BJ (cell line): ENCODE measurements around the gene TFDP2. TPM values are rescaled to one million over a fixed set of nuclear protein-coding genes. Genes with fewer than 3 reads are reported as not detected.

ENCODE experiments used
- CTCF ChIA-PET: fragments of 350-600 bp; formaldehyde crosslinking; extraction: SDS; loops from one replicate; lab custom pipeline; 2021; ENCODE audit warnings: antibody characterized with exemption, inconsistent platforms; lab: Yijun Ruan, JAX
- POLR2A ChIA-PET: fragments of 300-600 bp; sonication (Branson Sonifier 250); formaldehyde crosslinking; extraction: SDS; loops from one replicate; lab custom pipeline; 2021; ENCODE audit warnings: antibody characterized with exemption; lab: Charles Lee
- DNase-seq: peaks from one replicate; pipeline ENCODE4 v3.0.0-alpha.2; 2011; ENCODE audit warnings: low read depth
- H3K27me3 ChIP-seq: 2 replicates; pipeline ENCODE4 v1.6.0; 2011; ENCODE audit warnings: low read length; ENCODE audit not compliant: control insufficient read depth, insufficient read depth
- H3K36me3 ChIP-seq: 2 replicates; pipeline ENCODE4 v1.5.1; 2011; ENCODE audit warnings: low read length; ENCODE audit not compliant: control insufficient read depth, insufficient read depth
- H3K4me3 ChIP-seq: 2 replicates; pipeline ENCODE4 v1.5.1; 2011; ENCODE audit warnings: low read depth, mild to moderate bottlenecking, control low read depth, low read length
- polyA plus RNA-seq: library from polyadenylated mRNA; depleted of rRNA; stranded (reverse); fragments of >200 nt; gene quantifications from 2 replicates; pipeline ENCODE4 v1.2.3, GENCODE V29; 2011
- TF ChIP-seq, protein P1 (sequence below): IDR thresholded peaks from 2 replicates; pipeline ENCODE4 v1.5.1; 2011; ENCODE audit warnings: low read depth, mild to moderate bottlenecking, control low read depth, inconsistent platforms, low read length, moderate library complexity; ENCODE audit not compliant: insufficient read depth

The TFDP2 gene
- polyA plus RNA-seq, 1 experiment = 10.9 TPM

DNA sequence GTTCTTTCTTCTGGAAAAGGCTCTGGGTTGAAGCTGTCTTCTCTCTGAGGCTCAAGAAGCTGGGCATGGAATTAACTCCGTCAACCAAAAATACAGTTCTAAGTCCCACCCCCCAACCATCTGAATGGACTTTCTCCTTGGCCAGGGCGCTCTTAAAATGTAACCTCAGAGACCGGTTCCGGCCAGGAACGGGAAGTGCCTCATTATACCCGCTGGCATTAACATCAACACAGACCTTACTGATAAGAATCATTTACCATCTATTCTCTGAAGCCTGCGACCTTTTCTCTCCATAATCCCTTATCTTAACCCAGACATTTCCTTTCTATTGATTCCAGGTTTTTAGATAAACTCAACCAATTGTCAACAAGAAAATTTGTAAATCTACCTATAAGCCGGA is 208.3 kb downstream of the TFDP2 start:
- ChIA-PET POLR2A (no interaction called here), CTCF (interaction anchor here (0.7 to 1.5 kb wide), 4 partner anchors 15 to 296 kb away, joined by 3 to 5 read pairs (median 3); partner anchors contain the start of gene TFDP2)
- Histone ChIP-seq H3K27me3 (no peaks in the 10 kb centered on the region), H3K4me3 (no peak overlapping the region), H3K36me3 (no peaks in the 10 kb centered on the region)
- no peak for DNase-seq
- TF ChIP-seq, protein P1, sequence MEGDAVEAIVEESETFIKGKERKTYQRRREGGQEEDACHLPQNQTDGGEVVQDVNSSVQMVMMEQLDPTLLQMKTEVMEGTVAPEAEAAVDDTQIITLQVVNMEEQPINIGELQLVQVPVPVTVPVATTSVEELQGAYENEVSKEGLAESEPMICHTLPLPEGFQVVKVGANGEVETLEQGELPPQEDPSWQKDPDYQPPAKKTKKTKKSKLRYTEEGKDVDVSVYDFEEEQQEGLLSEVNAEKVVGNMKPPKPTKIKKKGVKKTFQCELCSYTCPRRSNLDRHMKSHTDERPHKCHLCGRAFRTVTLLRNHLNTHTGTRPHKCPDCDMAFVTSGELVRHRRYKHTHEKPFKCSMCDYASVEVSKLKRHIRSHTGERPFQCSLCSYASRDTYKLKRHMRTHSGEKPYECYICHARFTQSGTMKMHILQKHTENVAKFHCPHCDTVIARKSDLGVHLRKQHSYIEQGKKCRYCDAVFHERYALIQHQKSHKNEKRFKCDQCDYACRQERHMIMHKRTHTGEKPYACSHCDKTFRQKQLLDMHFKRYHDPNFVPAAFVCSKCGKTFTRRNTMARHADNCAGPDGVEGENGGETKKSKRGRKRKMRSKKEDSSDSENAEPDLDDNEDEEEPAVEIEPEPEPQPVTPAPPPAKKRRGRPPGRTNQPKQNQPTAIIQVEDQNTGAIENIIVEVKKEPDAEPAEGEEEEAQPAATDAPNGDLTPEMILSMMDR = no peak

DNA sequence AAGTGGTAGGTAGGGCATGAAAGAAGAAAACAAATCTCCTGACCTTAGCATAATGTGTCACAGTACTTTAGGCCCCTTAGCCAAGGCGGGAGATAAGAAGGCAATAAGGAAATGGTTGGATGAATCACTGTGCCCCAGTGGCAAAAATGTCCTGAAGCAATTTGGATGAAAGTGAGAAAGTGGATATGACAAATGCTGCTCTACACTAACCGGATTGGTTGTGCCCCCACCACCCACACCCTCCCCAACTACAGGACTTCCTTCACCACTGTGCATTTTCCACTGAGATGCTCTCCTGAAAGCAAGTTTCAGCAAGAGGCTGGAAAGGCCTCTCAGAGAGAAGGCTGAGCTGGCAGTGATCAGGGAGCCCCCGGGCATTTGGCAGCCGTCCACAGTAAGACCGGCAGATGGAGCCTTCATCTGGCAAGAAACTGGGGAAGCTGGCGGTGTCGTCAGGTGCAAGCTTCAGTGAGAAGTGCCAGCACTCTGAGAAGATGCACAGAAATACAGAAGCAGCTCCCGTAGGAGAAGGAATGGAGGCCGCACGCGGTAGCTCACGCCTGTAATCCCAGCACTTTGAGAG is 209.1 kb downstream of the TFDP2 start:
- peak; percentile 48 for DNase-seq
- CTCF ChIA-PET = interaction anchor here (0.7 to 1.5 kb wide), 5 partner anchors 9 to 295 kb away, joined by 3 to 5 read pairs (median 3); no protein-coding TSS in a partner anchor
- H3K27me3 ChIP-seq = no peaks in the 10 kb centered on the region
- H3K36me3 ChIP-seq = no peaks in the 10 kb centered on the region
- no peak overlapping the region for H3K4me3 ChIP-seq
- POLR2A ChIA-PET = interaction anchor here (0.6 kb wide), 1 partner anchor 62 kb away, joined by 3 read pairs; no protein-coding TSS in a partner anchor
- TF ChIP-seq, protein P1 = no peak

DNA sequence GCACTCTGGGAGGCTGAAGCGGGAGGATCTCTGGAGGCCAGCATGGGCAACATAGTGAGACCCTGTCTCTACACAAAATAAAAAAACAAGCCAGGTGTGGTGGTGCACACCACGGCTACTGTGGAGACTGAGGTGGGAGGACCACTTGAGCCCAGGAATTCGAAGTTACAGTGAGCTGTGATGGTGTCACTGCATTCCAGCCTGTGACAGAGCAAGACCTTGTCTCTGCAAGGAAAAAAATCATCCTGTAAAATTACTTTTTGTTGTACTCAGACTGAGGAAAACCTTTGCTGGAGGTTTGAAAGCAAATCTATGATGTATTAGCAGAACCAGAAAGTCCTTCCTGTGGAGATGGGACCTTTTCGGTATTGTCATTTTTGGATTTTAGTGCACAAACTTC is 209.6 kb downstream of the TFDP2 start:
- CTCF ChIA-PET = interaction anchor here (1.1 to 1.2 kb wide), 2 partner anchors 12 to 14 kb away, joined by 3 read pairs; no protein-coding TSS in a partner anchor
- Histone ChIP-seq H3K36me3 (no peaks in the 10 kb centered on the region), H3K27me3 (no peaks in the 10 kb centered on the region), H3K4me3 (no peak overlapping the region)
- POLR2A ChIA-PET = interaction anchor here (0.6 kb wide), 1 partner anchor 61 kb away, joined by 3 read pairs; no protein-coding TSS in a partner anchor
- DNase-seq = no peak
- TF ChIP-seq, protein P1 = no peak

DNA sequence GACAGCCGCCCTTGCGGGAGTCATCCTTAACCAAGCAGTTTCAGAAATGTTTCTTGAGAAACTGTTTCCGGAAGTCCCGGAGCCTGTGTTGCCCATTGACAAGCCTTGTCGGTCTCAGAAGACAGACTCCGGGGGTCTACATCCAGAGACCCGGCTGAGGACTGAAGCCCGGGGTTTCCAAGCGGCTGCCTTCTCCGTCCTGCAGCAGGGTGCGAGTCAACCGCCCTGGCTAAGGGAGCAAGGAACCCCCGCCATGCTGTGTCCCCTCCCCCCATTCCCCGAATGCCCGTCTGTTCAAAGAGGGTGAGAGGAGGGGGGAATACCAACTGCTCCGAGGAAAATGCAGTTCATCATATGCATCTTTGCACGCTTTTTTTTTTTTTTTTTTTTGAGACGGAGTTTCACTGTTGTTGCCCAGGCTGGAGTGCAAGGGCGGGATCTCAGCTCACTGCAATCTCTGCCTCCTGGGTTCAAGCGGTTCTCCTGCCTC is 211.3 kb downstream of the TFDP2 start:
- ChIA-PET POLR2A (no interaction called here), CTCF (no interaction called here)
- DNase-seq = no peak
- Histone ChIP-seq H3K4me3 (no peak overlapping the region), H3K36me3 (no peaks in the 10 kb centered on the region), H3K27me3 (no peaks in the 10 kb centered on the region)
- TF ChIP-seq, protein P1 = no peak

DNA sequence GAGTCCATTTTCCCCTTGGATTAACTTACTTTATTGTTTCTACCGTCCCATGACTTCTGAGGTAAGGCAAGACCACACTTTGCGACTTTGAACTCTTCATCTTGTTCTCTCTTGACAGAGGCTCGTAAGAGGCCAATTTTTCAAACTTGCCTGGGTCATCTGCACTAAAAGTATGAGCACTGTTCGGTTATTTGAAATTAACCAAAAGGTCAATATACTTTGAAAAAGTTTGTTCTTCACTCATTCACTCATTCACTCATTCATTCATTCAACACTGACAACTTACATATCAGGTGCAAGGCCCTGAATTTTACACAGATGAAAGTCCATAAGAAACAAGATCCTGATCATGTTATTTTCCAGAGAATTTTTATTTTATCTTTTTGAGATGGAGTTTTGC is 215.0 kb downstream of the TFDP2 start:
- TF ChIP-seq, protein P1 = no peak
- Histone ChIP-seq H3K4me3 (no peak overlapping the region), H3K27me3 (no peaks in the 10 kb centered on the region), H3K36me3 (no peaks in the 10 kb centered on the region)
- no peak for DNase-seq
- POLR2A ChIA-PET = no interaction called here
- CTCF ChIA-PET = interaction anchor here (0.7 kb wide), 1 partner anchor 26 kb away, joined by 3 read pairs; no protein-coding TSS in a partner anchor
